Measurements from ENCODE around the gene PIK3R1.

GRCh38 chr5:68335075-68335474 lies 119.5 kb downstream of the PIK3R1 start:
- TF ChIP-seq CTCF (IDR thresholded peaks at IDR 0.05; ENCODE audit: low read depth, low read length) (no peak), EZH2phosphoT487 (IDR thresholded peaks at IDR 0.05; ENCODE audit: low read depth) (no peak)
